GM23248 (cell line): ENCODE data around the gene PRDX4.

Experiments used
- EZH2 ChIP-seq: fragments of 200-600 bp; sonication (generic); IDR thresholded peaks from 2 replicates; pipeline ENCODE4 v1.6.1; 2018; ENCODE audit warnings: antibody characterized with exemption, mild to moderate bottlenecking; ENCODE audit not compliant: insufficient read depth, poor library complexity, severe bottlenecking
- EZH2phosphoT487 ChIP-seq: fragments of 200-600 bp; sonication (generic); IDR thresholded peaks from 2 replicates; pipeline ENCODE4 v1.6.1; 2018; ENCODE audit warnings: antibody characterized with exemption, moderate library complexity, mild to moderate bottlenecking, low read depth; ENCODE audit not compliant: insufficient read depth

DNA sequence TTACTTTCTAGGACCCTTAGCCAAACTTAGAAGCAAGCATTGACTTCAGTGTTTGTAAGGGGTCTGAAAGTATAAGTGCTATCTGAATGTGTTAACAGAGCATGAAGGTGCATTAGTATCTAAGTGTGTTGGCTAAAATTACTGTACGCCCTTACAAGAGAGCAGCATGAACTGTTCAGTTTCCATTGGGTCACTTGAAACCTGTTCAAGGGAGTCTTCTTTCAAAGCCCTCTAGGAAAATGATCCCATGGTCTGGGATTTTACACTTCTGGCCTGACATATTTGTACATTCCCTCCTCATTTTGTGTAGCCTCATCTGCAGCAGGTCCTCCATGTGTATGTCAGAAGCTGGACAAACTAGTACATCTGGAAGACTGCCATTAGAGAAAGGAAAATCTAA, 3.2 kb downstream of the PRDX4 start:
- TF ChIP-seq EZH2 (no peak), EZH2phosphoT487 (no peak)
